Sigmoid colon (tissue), 7 donors: Measurements from ENCODE around the gene FST. TPM values are rescaled to one million over a fixed set of nuclear protein-coding genes. Genes with fewer than 3 reads are reported as not detected.

ENCODE experiments used
- DNase-seq: peaks from one replicate; pipeline ENCODE4 v3.0.0-alpha.2; 2019
- H3K27ac ChIP-seq, 4 donors: fragments of 200-600 bp; sonication (generic); one replicate each; pipeline ENCODE4 v1.5.1; 2016 to 2019; ENCODE audit warnings: mild to moderate bottlenecking in 1 of 4
- H3K27me3 ChIP-seq, 3 donors: fragments of 200-600 bp; sonication (generic); one replicate each; pipeline ENCODE4 v1.5.1; 2019; ENCODE audit warnings: mild to moderate bottlenecking in 1 of 3
- H3K36me3 ChIP-seq, 4 donors: fragments of 200-600 bp; sonication (generic); one replicate each; pipeline ENCODE4 v1.5.1; 2016 to 2019
- H3K4me1 ChIP-seq, 4 donors: fragments of 200-600 bp; sonication (generic); one replicate each; pipeline ENCODE4 v1.5.1; 2017 to 2019
- H3K4me3 ChIP-seq, 4 donors: fragments of 200-600 bp; sonication (generic); one replicate each; pipeline ENCODE4 v1.5.1; 2017 to 2019; ENCODE audit warnings: mild to moderate bottlenecking in 2 of 4, moderate library complexity in 1 of 4
- H3K9me3 ChIP-seq, 4 donors: fragments of 200-600 bp in 3 of 4; sonication (generic) in 3 of 4; one replicate each; pipeline versions ENCODE4 v1.5.1 to v1.6.1; 2013 to 2019
- CTCF ChIP-seq, 4 experiments: fragments of 450-650 bp in 3 of 4; fragments of 200-600 bp in 1 of 4; IDR thresholded peaks; one replicate each; pipeline ENCODE4 v1.5.1; 2016 to 2019; ENCODE audit warnings: antibody characterized with exemption in 4 of 4, mild to moderate bottlenecking in 3 of 4, moderate library complexity in 2 of 4
- EP300 ChIP-seq, 4 donors: sonication (generic); formaldehyde crosslinking; IDR thresholded peaks; one replicate each; pipeline ENCODE4 v1.6.1; 2017; ENCODE audit warnings: antibody characterized with exemption in 4 of 4
- POLR2A ChIP-seq, 2 donors: fragments of 450-650 bp; IDR thresholded peaks; one replicate each; pipeline ENCODE4 v1.6.1; 2016; ENCODE audit warnings: antibody characterized with exemption in 2 of 2, mild to moderate bottlenecking in 2 of 2, moderate library complexity in 2 of 2
- POLR2AphosphoS5 ChIP-seq, 4 donors: sonication (generic); formaldehyde crosslinking; IDR thresholded peaks; one replicate each; pipeline ENCODE4 v1.6.1; 2017; ENCODE audit warnings: antibody characterized with exemption in 4 of 4
- WGBS, 2 donors: extraction: QIAGEN DNeasy Blood & Tissue Kit; methylation state at CpG; one replicate each; pipeline ENCODE4 v1.1.7; 2013; 5-methylcytosine and 5-hydroxymethylcytosine counted together
- intact Hi-C: fragments of 100-400 bp; cut with DNase I; formaldehyde crosslinking; loops from one replicate; pipeline ENCODE4 v1.15.1; 2023
- polyA plus RNA-seq, 3 donors: library from polyadenylated mRNA; stranded (reverse); fragments of 200-250 nt; gene quantifications; one replicate each; pipeline ENCODE4 v1.2.3, GENCODE V29; 2013
- total RNA-seq, 4 donors: library from RNA; depleted of rRNA; stranded (reverse); fragments of >200 nt; gene quantifications; one replicate each; pipeline ENCODE4 v1.1.0, GENCODE V29; 2016
- donor health status: healthy with polysubstance abuse.
- donor health status: Bipolar disorder and iron deficiency.
- donor health status: healthy.

Gene FST
- total and polyA plus RNA-seq, 7 donors, result 0.46 to 8.8 (median 3.0) TPM

- H3K9me3 ChIP-seq, result no peaks in the 10 kb centered on the region
- WGBS, 2 donors, result 88 to 92% methylated on average over 1 of the region's 1 CpG
- no peak for TF ChIP-seq CTCF (IDR thresholded peaks at IDR 0.05)
- no peak for TF ChIP-seq POLR2A (IDR thresholded peaks at IDR 0.05)
- TF ChIP-seq EP300 (IDR thresholded peaks at IDR 0.05), result no peak
- no peak for TF ChIP-seq POLR2AphosphoS5 (IDR thresholded peaks at IDR 0.05)
- H3K27ac ChIP-seq, result no peak overlapping the region
- no peak overlapping the region for H3K4me3 ChIP-seq
- no peaks in the 10 kb centered on the region for H3K27me3 ChIP-seq
- DNase-seq, result no peak
- no peaks in the 10 kb centered on the region for H3K4me1 ChIP-seq
- H3K36me3 ChIP-seq, result no peaks in the 10 kb centered on the region
- intact Hi-C loops, result no loop called here
These were observed 31.6 kb upstream of the FST start for GRCh38 chr5:53448851-53449250.

- H3K4me3 ChIP-seq, result no peak overlapping the region
- TF ChIP-seq CTCF (IDR thresholded peaks at IDR 0.05) (no peak), POLR2AphosphoS5 (IDR thresholded peaks at IDR 0.05) (no peak), POLR2A (IDR thresholded peaks at IDR 0.05) (no peak), EP300 (IDR thresholded peaks at IDR 0.05) (no peak)
- H3K36me3 ChIP-seq, result no peaks in the 10 kb centered on the region
- no peaks in the 10 kb centered on the region for H3K27me3 ChIP-seq
- no peaks in the 10 kb centered on the region for H3K9me3 ChIP-seq
- WGBS, 2 donors, result 14 to 40% methylated on average over 1 of the region's 1 CpG
- no peak overlapping the region for H3K27ac ChIP-seq
- no peak for DNase-seq
- intact Hi-C loops, result no loop called here
- H3K4me1 ChIP-seq, result no peaks in the 10 kb centered on the region
These were observed 26.3 kb upstream of the FST start for GRCh38 chr5:53453898-53454718.

- intact Hi-C loops, result no loop called here
These were observed 25.8 kb upstream of the FST start for GRCh38 chr5:53454719-53455000.

GRCh38 chr5:53456366-53456765, 24.1 kb upstream of the FST start:
- TF ChIP-seq EP300 (IDR thresholded peaks at IDR 0.05), result no peak
- no peak for TF ChIP-seq POLR2A (IDR thresholded peaks at IDR 0.05)
- TF ChIP-seq POLR2AphosphoS5 (IDR thresholded peaks at IDR 0.05), result no peak
- TF ChIP-seq CTCF (IDR thresholded peaks at IDR 0.05), result no peak
- H3K4me1 ChIP-seq, result no peaks in the 10 kb centered on the region
- DNase-seq, result no peak
- H3K9me3 ChIP-seq, result no peaks in the 10 kb centered on the region
- no peak overlapping the region for H3K4me3 ChIP-seq
- H3K36me3 ChIP-seq, result no peaks in the 10 kb centered on the region
- H3K27me3 ChIP-seq, result no peaks in the 10 kb centered on the region
- 55 to 72% methylated on average over 2 of the region's 2 CpGs for WGBS, 2 donors
- intact Hi-C loops, result no loop called here
- no peak overlapping the region for H3K27ac ChIP-seq

More at GRCh38 chr5:53454719-53455000, 25.8 kb upstream of the FST start:
- H3K9me3 ChIP-seq, result no peaks in the 10 kb centered on the region
- no peaks in the 10 kb centered on the region for H3K27me3 ChIP-seq
- 93 to 96% methylated on average over 1 of the region's 1 CpG for WGBS, 2 donors
- H3K27ac ChIP-seq, result no peak overlapping the region
- DNase-seq, result no peak
- H3K4me1 ChIP-seq, result no peaks in the 10 kb centered on the region
- no peak overlapping the region for H3K4me3 ChIP-seq
- TF ChIP-seq EP300 (IDR thresholded peaks at IDR 0.05) (no peak), POLR2AphosphoS5 (IDR thresholded peaks at IDR 0.05) (no peak)
- no peaks in the 10 kb centered on the region for H3K36me3 ChIP-seq

GRCh38 chr5:53463909-53464621, 16.4 kb upstream of the FST start:
- no peak overlapping the region for H3K4me3 ChIP-seq
- H3K27me3 ChIP-seq, result no peaks in the 10 kb centered on the region
- H3K4me1 ChIP-seq, result no peaks in the 10 kb centered on the region
- no peaks in the 10 kb centered on the region for H3K9me3 ChIP-seq
- intact Hi-C loops, result no loop called here
- 72 to 86% methylated on average over 2 of the region's 2 CpGs for WGBS, 2 donors
- no peaks in the 10 kb centered on the region for H3K36me3 ChIP-seq
- H3K27ac ChIP-seq, result no peak overlapping the region
- no peak for DNase-seq
- TF ChIP-seq POLR2A (IDR thresholded peaks at IDR 0.05) (no peak), CTCF (IDR thresholded peaks at IDR 0.05) (no peak), POLR2AphosphoS5 (IDR thresholded peaks at IDR 0.05) (no peak), EP300 (IDR thresholded peaks at IDR 0.05) (no peak)
